ENCODE measurements around the gene TBL1X. TPM values are rescaled to one million over a fixed set of nuclear protein-coding genes. Genes with fewer than 3 reads are reported as not detected.

Gene TBL1X
- total and polyA plus RNA-seq, 2 donors (not counting 1 experiment from before 2014, with no cell fraction given) = 8.8 to 65.1 TPM

DNA sequence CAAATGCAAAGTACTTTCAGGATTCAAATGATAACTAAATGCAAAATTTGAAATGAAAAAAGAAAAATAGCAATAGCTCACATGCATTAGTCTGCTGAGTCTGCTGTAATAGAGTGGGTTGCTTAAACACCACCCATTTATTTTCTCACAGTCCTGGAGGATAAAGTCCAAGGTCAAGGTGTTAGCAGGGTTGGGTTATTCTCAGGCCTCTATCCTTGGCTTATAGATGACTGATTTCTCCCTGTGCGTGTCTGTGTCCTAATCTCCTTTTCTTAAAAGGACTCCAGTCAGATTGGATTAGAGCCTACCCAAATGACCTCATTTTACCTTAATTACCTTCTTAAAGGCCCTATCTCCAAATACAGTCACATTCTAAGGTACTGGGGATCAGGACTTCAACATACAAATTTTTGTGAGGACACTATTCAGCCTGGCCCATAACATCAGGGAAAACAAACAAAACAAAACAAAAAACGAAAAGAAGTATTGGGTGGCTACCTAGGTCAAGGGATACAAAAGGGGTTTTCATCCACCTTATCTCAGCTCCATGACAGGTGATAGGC is 6.3 kb upstream of the TBL1X start:
- Histone ChIP-seq H3K27ac (ENCODE audit: low read length in 2 of 2) (no peak overlapping the region), H3K4me3 (ENCODE audit: control extremely low read depth in 1 of 5, extremely low read depth in 1 of 5, insufficient read depth in 1 of 5, low read depth in 2 of 5, low read length in 4 of 5) (no peak overlapping the region), H3K27me3 (replicated peaks in 1 of 4; ENCODE audit: control extremely low read depth in 1 of 4, control insufficient read depth in 3 of 4, insufficient read depth in 4 of 4, low read length in 3 of 4) (no peaks in the 10 kb centered on the region), H3K9ac (ENCODE audit: low read length) (no peak overlapping the region), H2AFZ (ENCODE audit: insufficient read depth, low read depth, low read length, poor library complexity, severe bottlenecking) (no peak overlapping the region), H4K20me1 (ENCODE audit: control insufficient read depth, insufficient read depth, low read length, poor library complexity, severe bottlenecking) (no peaks in the 10 kb centered on the region), H3K9me3 (ENCODE audit: control extremely low read depth in 1 of 3, control insufficient read depth in 2 of 3, insufficient read depth in 1 of 3, low read length in 2 of 3) (no peaks in the 10 kb centered on the region), H3K79me2 (ENCODE audit: control insufficient read depth, insufficient read depth, low read length) (no peaks in the 10 kb centered on the region), H3K4me2 (replicated peaks; ENCODE audit: low read depth, low read length, poor library complexity, severe bottlenecking) (no peak overlapping the region), H3K36me3 (replicated peaks in 1 of 2; ENCODE audit: control extremely low read depth in 1 of 2, control insufficient read depth in 1 of 2, extremely low read depth in 1 of 2, insufficient read depth in 2 of 2, low read length in 1 of 2) (no peaks in the 10 kb centered on the region), H3K4me1 (ENCODE audit: control insufficient read depth in 2 of 2, insufficient read depth in 2 of 2, low read length in 2 of 2) (peaks cover 27 to 28% of the 10 kb centered on the region in 2 donors)
- Mint-ChIP-seq H3K4me1 (peaks cover 30% of the 10 kb centered on the region), H3K27me3 (no peaks in the 10 kb centered on the region), H3K9me3 (ENCODE audit: insufficient read depth) (no peaks in the 10 kb centered on the region), H3K27ac (no peak overlapping the region), H3K4me3 (no peak overlapping the region)
- WGBS (ENCODE audit: insufficient coverage) = no CpG with 5 or more reads among the region's 2 CpGs
- ATAC-seq (ENCODE audit: low read depth) (no peak), DNase-seq (no peak)
- no peak for TF ChIP-seq EZH2 (IDR thresholded peaks at IDR 0.05; ENCODE audit: borderline replicate concordance, insufficient read depth, low read depth, low read length, poor library complexity, severe bottlenecking)
- TF ChIP-seq, protein P1, sequence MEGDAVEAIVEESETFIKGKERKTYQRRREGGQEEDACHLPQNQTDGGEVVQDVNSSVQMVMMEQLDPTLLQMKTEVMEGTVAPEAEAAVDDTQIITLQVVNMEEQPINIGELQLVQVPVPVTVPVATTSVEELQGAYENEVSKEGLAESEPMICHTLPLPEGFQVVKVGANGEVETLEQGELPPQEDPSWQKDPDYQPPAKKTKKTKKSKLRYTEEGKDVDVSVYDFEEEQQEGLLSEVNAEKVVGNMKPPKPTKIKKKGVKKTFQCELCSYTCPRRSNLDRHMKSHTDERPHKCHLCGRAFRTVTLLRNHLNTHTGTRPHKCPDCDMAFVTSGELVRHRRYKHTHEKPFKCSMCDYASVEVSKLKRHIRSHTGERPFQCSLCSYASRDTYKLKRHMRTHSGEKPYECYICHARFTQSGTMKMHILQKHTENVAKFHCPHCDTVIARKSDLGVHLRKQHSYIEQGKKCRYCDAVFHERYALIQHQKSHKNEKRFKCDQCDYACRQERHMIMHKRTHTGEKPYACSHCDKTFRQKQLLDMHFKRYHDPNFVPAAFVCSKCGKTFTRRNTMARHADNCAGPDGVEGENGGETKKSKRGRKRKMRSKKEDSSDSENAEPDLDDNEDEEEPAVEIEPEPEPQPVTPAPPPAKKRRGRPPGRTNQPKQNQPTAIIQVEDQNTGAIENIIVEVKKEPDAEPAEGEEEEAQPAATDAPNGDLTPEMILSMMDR (IDR thresholded peaks at IDR 0.05) = no peak
- intact Hi-C loops (cut with micrococcal nuclease) = no loop called here
- ChIA-PET POLR2A (no interaction called here), CTCF (no interaction called here)

DNA sequence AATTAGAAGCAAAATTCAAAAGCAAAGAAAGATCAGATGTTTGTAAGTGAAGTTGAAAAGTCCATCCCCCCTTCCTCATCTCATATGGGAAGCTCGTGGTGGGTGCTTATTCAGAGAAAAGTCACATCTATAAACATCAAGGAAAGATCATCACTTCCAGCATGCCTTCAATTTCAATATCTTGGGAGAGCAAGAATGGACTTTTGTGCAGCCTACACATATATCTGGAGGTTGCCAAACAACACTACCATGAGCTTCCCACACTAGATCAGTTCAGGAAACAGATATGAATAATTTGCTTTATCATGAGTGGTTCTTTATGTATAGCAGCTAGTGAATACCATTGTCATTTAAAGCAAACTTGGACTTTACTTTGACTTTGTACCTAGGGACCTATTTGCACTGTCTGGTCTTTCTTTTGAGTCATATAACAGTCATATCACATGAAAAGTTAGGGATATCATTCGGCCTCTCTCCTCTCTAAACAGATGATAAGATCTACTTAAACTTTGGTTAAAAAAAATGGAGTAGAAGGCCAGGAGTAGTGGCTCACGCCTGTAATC is 5.6 kb upstream of the TBL1X start:
- WGBS (ENCODE audit: insufficient coverage) = no CpG with 5 or more reads among the region's 3 CpGs
- no peak overlapping the region for H3K27ac Mint-ChIP-seq
- Histone ChIP-seq H3K27me3 (replicated peaks in 1 of 4; ENCODE audit: control extremely low read depth in 1 of 4, control insufficient read depth in 3 of 4, insufficient read depth in 4 of 4, low read length in 3 of 4) (no peaks in the 10 kb centered on the region), H3K27ac (ENCODE audit: low read length in 2 of 2) (no peak overlapping the region), H3K9me3 (ENCODE audit: control extremely low read depth in 1 of 3, control insufficient read depth in 2 of 3, insufficient read depth in 1 of 3, low read length in 2 of 3) (no peaks in the 10 kb centered on the region), H3K79me2 (ENCODE audit: control insufficient read depth, insufficient read depth, low read length) (no peaks in the 10 kb centered on the region), H3K4me1 (ENCODE audit: control insufficient read depth in 2 of 2, insufficient read depth in 2 of 2, low read length in 2 of 2) (peaks cover 28% of the 10 kb centered on the region in 2 donors), H3K4me2 (replicated peaks; ENCODE audit: low read depth, low read length, poor library complexity, severe bottlenecking) (no peak overlapping the region), H4K20me1 (ENCODE audit: control insufficient read depth, insufficient read depth, low read length, poor library complexity, severe bottlenecking) (no peaks in the 10 kb centered on the region), H3K36me3 (replicated peaks in 1 of 2; ENCODE audit: control extremely low read depth in 1 of 2, control insufficient read depth in 1 of 2, extremely low read depth in 1 of 2, insufficient read depth in 2 of 2, low read length in 1 of 2) (no peaks in the 10 kb centered on the region), H3K9ac (ENCODE audit: low read length) (no peak overlapping the region), H2AFZ (ENCODE audit: insufficient read depth, low read depth, low read length, poor library complexity, severe bottlenecking) (no peak overlapping the region), H3K4me3 (ENCODE audit: control extremely low read depth in 1 of 5, extremely low read depth in 1 of 5, insufficient read depth in 1 of 5, low read depth in 2 of 5, low read length in 4 of 5) (no peak overlapping the region)
- CTCF ChIA-PET = no interaction called here
- no peak for TF ChIP-seq EZH2 (IDR thresholded peaks at IDR 0.05; ENCODE audit: borderline replicate concordance, insufficient read depth, low read depth, low read length, poor library complexity, severe bottlenecking)
- TF ChIP-seq, protein P1 (IDR thresholded peaks at IDR 0.05) = no peak
- POLR2A ChIA-PET = no interaction called here
- DNase-seq (no peak), ATAC-seq (ENCODE audit: low read depth) (no peak)
- peaks cover 34% of the 10 kb centered on the region for H3K4me1 Mint-ChIP-seq
- intact Hi-C loops (cut with micrococcal nuclease) = no loop called here
- no peaks in the 10 kb centered on the region for H3K9me3 Mint-ChIP-seq (ENCODE audit: insufficient read depth)
- no peak overlapping the region for H3K4me3 Mint-ChIP-seq
- H3K27me3 Mint-ChIP-seq = no peaks in the 10 kb centered on the region

Data from B cell (primary cell).